GM18873 (cell line): ENCODE results near the gene ANKRD16.
A peak's percentile ranks its signal among the peaks of the same experiment; 100 is the strongest.
"Not testable (repeated sequence)": the region's sequence is repeated elsewhere in the genome, so short reads cannot be mapped to it uniquely, and the experiment has no call there.

Source experiments
- ATAC-seq: cut with Tn5 transposase; IDR thresholded peaks from one replicate; pipeline ENCODE4 v1.9.1; 2021; ENCODE audit warnings: mild to moderate bottlenecking, moderate library complexity, moderate number of reproducible peaks; ENCODE audit not compliant: unreplicated experiment, low FRiP score

ANKRD16 gene

DNA sequence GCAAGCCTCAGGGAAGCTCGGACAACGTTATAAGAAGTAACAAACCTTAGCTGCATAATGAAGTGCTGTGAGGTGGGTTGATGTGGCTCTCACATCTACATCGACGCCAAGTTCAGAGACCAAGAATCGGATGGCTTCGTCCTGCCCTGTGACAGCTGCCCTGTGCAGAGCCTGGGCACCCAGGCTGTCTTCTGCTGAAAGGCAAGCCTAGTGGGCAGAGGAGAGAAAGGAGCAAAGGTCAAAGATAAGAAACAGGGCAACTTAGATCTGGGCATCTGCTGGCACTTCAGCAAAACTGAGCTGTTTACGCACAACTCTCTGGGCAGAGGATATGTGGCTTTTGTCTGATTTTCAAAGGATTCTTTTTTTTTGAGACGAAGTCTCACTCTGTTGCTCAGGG, 6.7 kb downstream of the ANKRD16 start:
- no peak for ATAC-seq

DNA sequence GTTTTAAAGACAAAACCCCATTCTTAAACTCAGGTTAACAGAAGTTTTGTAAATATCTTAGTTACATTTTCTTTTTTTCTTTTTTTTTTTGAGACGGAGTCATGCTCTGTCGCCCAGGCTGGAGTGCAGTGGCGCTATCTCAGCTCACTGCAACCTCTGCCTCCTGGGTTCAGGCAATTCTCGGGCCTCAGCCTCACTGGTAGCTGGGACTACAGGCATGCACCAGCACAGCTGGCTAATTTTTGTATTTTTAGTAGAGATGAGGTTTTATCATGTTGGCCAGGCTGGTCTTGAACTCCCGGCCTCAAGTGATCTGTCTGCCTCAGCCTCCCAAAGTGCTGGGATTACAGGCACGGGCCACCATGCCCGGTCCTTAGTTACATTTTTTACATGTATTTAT, 12.7 kb downstream of the ANKRD16 start:
- not testable (repeated sequence) for ATAC-seq

DNA sequence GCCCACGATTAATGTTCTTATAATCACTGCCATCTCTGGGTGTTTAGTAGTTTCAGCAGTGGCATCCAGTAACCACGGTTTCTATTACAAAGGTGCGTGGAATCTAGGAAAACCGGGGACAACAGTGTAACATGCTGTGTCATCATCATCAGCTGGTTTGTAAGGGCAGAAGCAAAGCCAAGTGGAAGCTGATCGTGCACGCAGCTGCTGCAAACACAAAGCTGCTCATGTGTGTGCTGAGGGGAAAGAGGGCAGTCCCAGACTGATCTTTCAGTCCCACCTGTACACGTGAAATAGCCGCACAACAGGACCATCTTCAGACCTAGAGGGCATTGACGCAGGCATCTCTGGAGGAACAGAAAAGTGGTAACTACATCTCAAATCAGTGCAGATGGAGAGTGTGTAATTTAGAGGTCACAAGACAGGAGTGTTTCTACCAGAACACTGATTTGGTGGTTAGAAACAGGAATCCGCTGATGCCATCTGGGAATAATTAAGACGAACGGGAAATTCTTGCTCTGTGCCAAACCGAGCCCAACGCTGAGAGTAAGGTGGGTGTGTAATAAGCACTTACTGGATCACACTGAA, 13.4 kb downstream of the ANKRD16 start:
- ATAC-seq, result no peak

DNA sequence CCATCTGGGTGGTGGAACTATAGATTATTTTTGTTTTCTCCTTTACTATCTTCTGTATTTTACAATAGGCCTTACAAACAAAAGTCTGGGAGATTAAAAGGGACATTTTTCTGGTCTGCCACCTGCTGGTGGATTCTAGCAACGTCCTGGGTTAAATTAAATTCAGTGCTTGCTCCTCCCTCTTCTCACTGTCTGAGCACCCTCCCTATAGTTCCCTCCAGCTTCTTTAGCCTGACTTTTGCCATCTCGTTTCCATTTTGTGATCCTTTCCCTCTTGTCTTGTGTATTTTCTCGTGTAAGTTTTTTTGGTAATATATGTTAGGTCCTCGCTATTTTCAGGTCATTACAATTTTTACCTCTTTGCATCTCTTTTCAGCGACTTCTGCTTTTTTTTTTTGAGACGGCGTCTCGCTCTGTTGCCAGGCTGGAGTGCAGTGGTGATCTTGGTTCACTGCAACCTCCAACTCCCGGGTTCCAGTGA, 16.1 kb downstream of the ANKRD16 start:
- ATAC-seq, result peak; percentile 58

DNA sequence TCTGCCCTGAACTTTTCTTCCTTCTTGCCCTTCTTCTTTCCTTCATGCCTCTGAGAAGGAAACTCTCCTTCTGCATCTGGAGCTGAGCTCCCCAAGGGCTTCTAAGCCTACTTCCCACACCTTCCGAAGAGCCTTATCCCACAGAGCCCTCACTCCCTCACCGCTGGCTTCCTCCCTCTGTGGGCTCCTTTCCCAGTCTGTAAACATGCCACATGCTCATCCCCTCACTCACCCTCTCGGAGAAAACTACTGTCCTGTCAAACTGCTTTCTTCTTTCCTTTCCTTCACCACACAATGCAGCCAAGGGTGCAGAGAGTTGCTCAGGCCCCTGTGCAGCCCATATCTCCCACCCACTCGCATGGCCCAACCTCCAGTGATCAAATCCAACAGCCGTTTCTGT, 18.1 kb downstream of the ANKRD16 start:
- no peak for ATAC-seq

DNA sequence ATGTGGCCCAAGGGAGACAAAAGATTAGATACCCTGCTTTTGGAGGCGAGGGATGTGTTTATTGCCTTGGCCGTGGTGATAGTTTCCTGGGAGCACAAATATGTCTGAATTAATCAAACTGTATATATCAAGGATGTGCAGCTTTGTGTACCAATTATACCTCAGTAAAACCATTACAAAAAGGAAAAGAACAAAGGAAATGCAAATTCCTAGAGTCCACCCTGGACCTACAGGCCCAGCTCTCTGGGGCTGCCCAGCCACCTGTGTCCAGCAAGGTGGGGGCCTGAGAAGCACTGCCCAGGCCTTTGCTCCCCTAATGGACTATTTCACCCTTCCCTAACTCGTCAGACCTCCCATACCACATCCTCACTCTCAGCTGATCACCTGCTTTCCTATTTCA, 20.5 kb downstream of the ANKRD16 start:
- no peak for ATAC-seq

DNA sequence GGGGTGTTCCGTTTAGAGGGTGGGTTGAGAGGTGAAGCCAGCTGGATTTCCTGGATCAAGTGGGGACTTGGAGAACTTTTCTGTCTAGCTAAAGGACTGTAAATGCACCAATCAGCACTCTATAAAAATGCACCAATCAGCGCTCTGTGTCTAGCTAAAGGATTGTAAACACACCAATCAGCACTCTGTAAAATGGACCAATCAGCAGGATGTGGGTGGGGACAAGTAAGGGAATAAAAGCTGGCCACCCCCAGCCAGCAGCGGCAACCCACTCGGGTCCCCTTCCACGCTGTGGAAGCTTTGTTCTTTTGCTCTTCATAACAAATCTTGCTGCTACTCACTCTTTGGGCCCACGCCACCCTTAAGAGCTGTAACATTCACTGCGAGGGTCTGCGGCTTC, 21.3 kb downstream of the ANKRD16 start:
- ATAC-seq, result not testable (repeated sequence)

DNA sequence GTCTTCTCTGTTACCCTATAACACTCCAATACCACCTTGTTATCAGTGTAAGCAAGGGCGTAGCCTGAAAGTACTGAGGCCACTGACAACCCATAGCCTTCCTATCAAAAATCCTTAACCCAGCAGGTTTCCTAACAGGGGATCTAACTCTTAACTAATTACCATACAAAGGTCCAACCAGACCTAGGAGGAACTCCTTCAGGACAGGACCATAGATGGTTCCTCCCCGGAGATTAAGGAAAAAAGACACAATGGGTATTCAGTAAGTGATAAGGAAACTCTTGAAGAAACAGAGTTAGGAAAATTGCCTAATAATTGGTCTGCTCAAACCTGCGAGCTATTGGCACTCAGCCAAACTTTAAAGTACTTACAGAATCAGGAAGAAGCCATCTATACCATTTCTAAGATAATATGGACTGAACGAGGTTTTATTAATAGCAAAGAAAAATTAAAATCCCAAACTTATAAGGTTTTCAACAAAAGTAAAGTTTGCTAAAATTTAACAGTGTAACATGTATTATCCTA, 22.5 kb downstream of the ANKRD16 start:
- ATAC-seq, result not testable (repeated sequence)

DNA sequence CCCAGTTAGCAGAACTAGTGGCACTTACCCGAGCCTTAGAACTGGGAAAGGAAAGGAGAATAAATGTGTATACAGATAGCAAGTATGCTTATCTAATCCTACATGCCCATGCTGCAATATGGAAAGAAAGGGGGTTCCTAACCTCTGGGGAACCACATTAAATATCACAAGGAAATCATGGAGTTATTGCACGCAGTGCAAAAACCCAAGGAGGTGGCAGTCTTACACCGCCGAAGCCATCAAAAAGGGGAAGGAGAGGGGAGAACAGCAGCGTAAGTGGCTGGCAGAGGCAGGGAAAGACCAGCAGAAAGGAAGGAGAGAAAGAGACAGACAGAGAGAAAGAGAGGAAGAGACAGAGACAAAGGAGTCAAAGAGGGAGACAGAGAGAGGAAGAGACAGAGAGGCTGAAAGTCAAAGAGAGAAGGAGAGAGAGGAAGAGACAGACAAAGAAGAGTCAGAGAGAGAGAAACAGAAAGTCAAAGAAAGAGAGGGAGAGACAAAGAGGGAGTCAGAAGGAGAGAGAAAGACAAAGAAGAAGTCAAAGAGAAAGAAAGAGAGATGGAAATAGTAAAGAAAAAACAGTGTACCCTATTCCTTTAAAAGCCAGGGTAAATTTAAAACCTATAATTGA, 23.1 kb downstream of the ANKRD16 start:
- ATAC-seq, result not testable (repeated sequence)

DNA sequence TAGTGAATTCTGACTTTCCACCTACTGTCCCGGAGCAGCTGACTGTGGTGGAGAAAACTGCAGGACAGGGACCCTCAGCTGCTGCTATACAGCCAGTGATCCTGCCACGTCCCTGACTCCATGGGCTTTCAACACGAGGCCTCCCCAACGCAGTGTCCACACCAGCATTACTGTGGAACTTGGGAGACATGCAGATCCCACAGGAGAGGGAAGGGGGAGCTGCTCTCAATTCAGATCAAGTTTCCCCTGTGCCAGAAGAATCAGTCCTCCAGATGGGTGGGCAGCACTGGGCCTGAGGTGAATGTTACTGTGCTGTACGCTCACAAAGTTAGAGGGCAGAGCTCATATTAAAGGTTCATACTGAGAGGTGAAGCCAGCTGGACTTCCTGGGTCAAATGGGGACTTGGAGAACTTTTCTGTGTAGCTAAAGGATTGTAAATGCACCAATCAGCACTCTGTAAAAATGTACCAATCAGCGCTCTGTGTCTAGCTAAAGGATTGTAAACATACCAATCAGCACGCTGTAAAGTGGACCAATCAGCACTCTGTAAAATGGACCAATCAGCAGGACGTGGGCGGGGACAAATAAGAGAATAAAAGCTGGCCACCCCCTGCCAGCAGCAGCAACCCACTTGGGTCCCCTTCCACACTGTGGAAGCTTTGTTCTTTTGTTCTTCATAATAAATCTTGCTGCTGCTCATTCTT, 26.6 kb downstream of the ANKRD16 start:
- ATAC-seq, result not testable (repeated sequence)

DNA sequence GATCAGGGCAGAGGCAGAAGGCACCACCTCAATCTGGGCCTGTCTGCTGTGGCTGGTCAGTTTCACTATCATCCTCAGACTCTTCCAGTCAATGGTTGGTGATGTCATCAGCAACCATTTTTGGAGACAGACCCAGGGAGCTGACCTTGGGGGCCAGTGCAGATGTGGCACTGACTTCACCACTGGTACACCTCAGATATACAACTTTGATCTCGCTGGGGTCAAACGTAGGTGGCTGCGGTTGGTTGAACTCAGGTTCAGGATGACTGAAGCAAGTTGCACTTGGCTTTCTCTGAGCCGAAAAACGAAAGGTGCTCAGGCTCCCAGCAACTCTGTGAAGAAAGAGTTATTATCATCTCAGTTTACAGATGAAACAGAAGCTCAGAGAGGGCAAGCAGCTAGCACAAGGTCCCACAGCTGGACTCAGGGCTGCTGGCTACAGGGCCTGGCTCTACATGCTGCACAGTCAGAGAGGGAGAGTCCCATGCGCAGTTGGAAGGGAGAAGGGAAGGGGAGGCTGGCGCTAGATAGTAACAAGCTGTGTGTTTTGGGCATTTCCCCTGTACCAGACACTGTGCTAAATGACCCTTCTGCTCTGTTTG, 27.2 kb downstream of the ANKRD16 start:
- ATAC-seq, result peak; percentile 97

DNA sequence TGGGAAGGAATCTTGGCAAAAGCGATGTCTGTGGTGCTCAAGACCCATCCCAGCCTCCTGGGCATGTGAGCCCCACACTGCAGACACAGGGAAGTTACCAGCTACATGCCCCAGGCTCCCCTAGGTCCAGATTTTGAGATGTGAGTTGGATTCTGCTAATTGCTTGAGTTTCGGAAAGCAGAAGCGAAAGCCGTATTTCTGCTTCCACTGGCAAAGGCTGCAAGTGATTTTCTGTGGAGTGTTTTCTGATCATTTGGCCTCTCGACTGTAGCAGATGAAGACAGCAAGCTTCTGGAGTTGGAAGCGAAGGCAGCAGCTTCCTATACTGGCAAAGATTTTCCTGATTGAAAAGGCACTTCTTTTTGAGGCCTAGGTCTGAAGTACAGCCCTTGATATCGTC, 29.6 kb downstream of the ANKRD16 start:
- no peak for ATAC-seq

DNA sequence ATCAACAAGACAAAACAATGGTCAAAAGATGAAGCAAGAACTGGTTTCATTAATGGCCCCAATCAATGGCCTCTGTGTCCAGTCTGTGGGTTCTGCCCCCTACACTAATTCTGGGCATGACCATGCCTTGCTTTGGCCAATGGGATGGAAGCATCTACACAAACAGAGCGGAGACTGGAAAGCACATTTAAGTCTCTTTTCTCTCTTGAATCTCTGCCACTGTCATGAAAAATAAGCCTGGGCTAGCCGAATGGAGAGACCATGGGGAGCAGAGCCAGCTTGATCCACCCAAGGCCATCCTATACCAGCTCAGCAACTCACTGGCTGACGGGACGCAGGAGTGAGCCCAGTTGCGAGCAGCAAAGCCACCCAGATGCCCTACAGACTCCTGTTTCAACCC, 30.9 kb downstream of the ANKRD16 start:
- ATAC-seq, result no peak

DNA sequence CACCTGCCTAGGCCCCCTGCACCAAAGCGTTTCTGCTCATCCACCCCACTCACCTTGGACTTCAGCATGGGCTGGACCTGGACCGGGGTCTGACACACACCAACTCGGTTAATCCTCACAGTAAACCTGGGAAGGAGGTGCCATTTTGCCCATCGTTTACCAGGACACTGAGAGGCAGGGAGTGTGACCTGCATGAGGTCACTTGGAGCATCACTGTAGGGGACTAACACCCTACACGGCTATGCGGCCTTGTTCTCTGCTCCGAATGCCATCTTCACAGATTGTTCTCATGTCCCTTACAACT, 33.0 kb downstream of the ANKRD16 start:
- ATAC-seq, result no peak

DNA sequence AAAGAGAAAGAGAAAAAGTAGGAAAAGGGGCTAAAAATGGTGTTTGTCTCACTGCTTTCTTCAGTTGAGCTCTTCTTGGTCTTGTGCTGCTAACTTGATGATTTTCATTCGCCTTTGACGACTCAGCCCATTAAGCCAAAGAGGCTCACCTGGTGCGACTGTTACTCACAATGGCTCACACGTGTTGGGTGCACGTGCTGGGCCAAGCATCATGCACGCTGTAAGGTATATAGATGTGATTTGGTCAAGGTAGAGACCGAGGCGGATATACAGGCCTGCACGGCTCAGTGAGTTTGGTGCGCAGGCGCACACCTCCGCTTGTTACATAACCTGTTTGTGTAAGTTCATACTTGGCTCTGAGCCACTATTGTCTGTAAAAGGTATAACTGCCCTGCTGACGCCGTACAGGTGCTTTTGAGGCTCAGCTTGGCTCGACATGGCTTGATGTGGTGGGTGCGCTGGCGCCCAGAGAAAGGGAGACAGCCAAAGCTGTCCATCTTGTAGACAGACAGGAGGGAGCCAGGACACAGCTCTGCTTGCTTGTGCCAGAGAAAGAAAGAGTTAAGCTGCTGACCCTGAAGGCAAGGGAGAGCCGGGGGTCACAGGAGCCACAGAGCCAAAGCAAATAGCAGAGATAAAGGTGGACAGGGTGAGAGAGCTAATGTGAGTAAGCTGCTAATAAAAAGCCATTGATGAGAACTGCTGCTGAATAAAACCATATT, 33.6 kb downstream of the ANKRD16 start:
- ATAC-seq, result no peak

DNA sequence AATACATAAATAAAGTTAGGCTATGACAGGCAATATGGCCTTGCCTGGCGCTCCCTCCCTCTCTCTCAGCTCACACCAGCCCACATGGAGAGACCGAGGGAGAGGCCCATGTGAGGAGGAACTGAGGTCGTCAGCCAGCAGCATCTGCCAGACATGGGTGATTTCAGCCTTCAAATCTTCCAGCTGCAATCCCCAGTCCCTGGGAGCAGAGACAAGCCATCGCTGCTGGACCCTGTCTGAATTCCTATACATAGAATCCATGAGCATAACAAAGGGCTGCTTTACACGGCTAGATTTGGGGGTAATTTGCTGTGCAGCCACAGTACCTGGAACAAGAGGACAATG, 35.6 kb downstream of the ANKRD16 start:
- ATAC-seq, result no peak

DNA sequence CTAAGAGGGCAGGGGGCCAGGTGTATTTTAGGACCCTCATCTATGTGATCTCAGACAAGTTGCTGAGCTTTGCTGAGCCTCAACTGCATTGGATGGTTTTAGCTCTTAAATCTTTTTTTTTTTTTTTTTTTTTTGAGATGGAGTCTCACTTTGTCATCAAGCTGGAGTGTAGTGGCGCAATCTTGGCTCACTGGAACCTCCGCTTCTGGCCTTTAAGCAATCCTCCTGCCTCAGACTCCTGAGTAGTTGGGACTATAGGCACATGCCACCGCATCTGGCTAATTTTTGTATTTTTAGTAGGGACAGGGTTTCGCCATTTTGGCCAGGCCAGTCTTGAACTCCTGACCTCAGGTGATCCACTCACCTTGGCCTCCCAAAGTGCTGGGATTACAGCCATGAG, 43.0 kb downstream of the ANKRD16 start:
- ATAC-seq, result not testable (repeated sequence)

DNA sequence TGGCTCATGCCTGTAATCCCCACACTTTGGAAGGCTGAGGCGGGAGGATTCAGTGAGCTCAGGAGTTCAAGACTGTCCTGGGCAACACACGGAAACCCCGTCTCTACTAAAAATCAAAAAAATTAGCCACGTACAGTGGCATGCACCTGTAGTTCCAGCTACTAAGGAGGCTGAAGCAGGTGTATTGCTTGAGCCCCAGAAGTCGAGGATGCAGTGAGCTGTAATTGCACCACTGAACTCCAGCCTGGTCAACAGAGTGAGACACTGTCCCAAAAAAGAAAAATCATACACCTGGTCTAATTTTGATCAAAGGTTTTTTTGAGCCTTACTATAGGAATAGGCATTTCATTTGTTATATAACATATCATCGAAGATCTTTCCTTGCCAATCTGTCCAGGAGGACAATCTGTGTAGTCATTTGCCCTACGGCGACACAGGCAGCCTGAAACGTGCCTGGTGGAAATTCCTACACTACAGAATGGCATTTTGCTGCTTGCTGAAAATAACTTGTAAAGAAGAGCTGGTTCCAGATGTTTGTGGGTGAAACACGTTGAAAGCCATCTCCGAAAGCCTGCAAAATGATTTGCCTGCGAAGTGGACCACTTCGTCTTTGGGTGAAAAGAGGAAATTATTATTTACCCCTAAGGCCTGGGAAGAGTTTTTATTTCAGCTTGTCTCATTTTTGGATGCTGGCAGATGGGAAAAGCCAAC, 45.2 kb downstream of the ANKRD16 start:
- no peak for ATAC-seq

DNA sequence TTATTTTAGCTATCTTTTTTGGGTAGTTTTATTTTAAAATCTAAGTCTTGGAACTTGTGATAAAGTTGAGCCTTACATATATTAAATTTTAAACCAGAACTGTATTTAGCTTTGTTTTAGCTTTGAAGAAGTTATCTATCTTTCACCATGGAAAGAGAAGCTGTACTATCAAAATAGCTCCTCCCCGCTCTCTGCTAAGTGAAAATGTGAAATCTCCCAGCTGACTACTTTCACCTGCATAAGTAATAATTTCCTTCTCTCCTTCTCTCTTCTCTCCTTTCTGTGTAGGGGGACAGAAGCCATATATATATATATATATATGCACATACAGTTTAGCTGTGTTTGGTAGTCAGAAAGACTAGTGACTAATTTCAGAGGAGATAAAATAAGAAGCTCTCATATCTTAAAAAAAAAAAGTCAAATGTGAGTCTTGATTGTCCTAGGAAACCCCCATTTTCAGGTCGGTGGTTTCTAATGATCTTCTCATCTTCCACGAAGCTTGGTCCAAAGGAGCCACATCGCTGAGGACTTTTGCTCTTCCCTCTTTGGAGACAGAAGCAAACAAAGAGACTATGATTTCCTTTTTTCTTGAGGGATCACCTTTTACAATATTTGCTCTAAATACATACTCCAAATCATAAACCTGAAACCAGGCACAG, 45.9 kb downstream of the ANKRD16 start:
- ATAC-seq, result no peak

DNA sequence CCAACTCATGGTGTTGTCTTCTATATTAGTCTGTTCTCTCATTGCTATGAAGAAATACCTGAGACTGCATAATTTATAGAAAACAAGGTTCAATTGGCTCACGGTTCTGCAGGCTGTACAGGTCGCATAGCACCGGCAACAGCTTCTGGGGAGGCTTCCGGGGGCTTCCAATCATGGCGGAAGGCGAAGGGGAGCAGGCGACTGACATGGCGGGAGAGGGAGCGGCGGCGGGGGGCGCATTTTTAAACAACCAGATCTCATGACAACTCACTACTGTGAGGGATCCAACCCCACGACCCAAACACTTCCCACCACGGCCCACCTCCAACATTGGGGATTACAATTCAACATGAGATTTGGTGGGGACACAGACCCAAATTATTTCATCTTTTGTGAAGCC, 47.7 kb downstream of the ANKRD16 start:
- ATAC-seq, result no peak
